LNCaP clone FGC (cell line): ENCODE measurements around the gene SEC63.
"Not testable (repeated sequence)": the region's sequence is repeated elsewhere in the genome, so short reads cannot be mapped to it uniquely, and the experiment has no call there.

Experiments
- DNase-seq: peaks from one replicate; pipeline ENCODE4 v3.0.0-alpha.2; 2011; ENCODE audit warnings: low read depth
- H3K4me3 ChIP-seq: 2 replicates; pipeline ENCODE4 v1.5.1; 2011; ENCODE audit warnings: mild to moderate bottlenecking, low read depth, low read length, control low read depth
- CTCF ChIP-seq: IDR thresholded peaks from 2 replicates; pipeline ENCODE4 v1.5.1; 2012; ENCODE audit warnings: mild to moderate bottlenecking; ENCODE audit not compliant: control insufficient read depth, insufficient read depth; ENCODE audit errors: extremely low read depth

SEC63 gene

GRCh38 chr6:107957909-107958688, at the start of gene SEC63:
SEC63 (minus strand) TSS chr6:107958208; CDS start chr6:107958009, 199 bp downstream.
- TF ChIP-seq CTCF = no peak
- H3K4me3 ChIP-seq = peak within 1 kb of the TSS; percentile 93
- peak; percentile 83 for DNase-seq

GRCh38 chr6:108005961-108006360, 48.0 kb upstream of the SEC63 start:
- no peak for TF ChIP-seq CTCF

GRCh38 chr6:108004861-108005260, 46.9 kb upstream of the SEC63 start:
- DNase-seq = no peak
- no peak for TF ChIP-seq CTCF
- no peak overlapping the region for H3K4me3 ChIP-seq

More at GRCh38 chr6:108005961-108006360, 48.0 kb upstream of the SEC63 start:
- H3K4me3 ChIP-seq = no peak overlapping the region
- no peak for DNase-seq

- no peak for TF ChIP-seq CTCF
- no peak for DNase-seq
- H3K4me3 ChIP-seq = no peak overlapping the region
These were observed 44.6 kb upstream of the SEC63 start for GRCh38 chr6:108002365-108003221.

GRCh38 chr6:108001696-108002231, 43.8 kb upstream of the SEC63 start:
- no peak for TF ChIP-seq CTCF
- no peak overlapping the region for H3K4me3 ChIP-seq
- no peak for DNase-seq

- not testable (repeated sequence) for DNase-seq
These were observed 42.3 kb upstream of the SEC63 start for GRCh38 chr6:108000259-108000658.

GRCh38 chr6:107999341-107999740, 41.3 kb upstream of the SEC63 start:
- no peak for TF ChIP-seq CTCF
- H3K4me3 ChIP-seq = no peak overlapping the region
- no peak for DNase-seq

More at GRCh38 chr6:108000259-108000658, 42.3 kb upstream of the SEC63 start:
- H3K4me3 ChIP-seq = not testable (repeated sequence)
